ENCODE results near the gene TARP.

The TARP gene

GRCh38 chr7:38306171-38306570 lies 32.7 kb upstream of the TARP start:
- H3K9ac ChIP-seq (ENCODE audit: low read length): no peak overlapping the region
- no peaks in the 10 kb centered on the region for H4K20me1 ChIP-seq (ENCODE audit: insufficient read depth)
- BruUV-seq (replicated peaks): no TSS peak
- H3K36me3 ChIP-seq (ENCODE audit: control insufficient read depth in 1 of 2, insufficient read depth in 2 of 2, low read length in 2 of 2): no peaks in the 10 kb centered on the region
- H3K79me2 ChIP-seq (ENCODE audit: insufficient read depth, low read length): no peaks in the 10 kb centered on the region
- CTCF ChIA-PET: no interaction called here
- no peaks in the 10 kb centered on the region for H3K4me1 ChIP-seq (ENCODE audit: control insufficient read depth in 1 of 2, insufficient read depth in 2 of 2, low read length in 2 of 2)
- TF ChIP-seq ATF3 (IDR thresholded peaks at IDR 0.05) (no peak), SRF (IDR thresholded peaks at IDR 0.05; ENCODE audit: low read depth) (no peak), POLR2A (IDR thresholded peaks at IDR 0.05; ENCODE audit: borderline replicate concordance, extremely low read depth, insufficient read depth, insufficient read length) (no peak), POLR2AphosphoS5 (IDR thresholded peaks at IDR 0.05; ENCODE audit: low read depth, low read length) (no peak)
- RAD21 ChIA-PET (ENCODE audit: low non-redundant PET in 1 of 2, low total read pairs in 2 of 2, uncharacterized antibody in 2 of 2, unreplicated experiment in 2 of 2): no interaction called here
- H3K9me2 ChIP-seq (ENCODE audit: insufficient read depth): no peaks in the 10 kb centered on the region
- H3K27me3 ChIP-seq (ENCODE audit: insufficient read depth, low read length): peaks cover 41% of the 10 kb centered on the region
- H3K9me3 ChIP-seq (ENCODE audit: control insufficient read depth in 1 of 2, insufficient read depth in 1 of 2, low read depth in 1 of 2, low read length in 2 of 2): no peaks in the 10 kb centered on the region
- POLR2A ChIA-PET: no interaction called here
- intact Hi-C loops (cut with micrococcal nuclease): no loop called here
- no peak overlapping the region for H3K4me3 ChIP-seq (replicated peaks in 1 of 2; ENCODE audit: low read depth in 1 of 2, low read length in 2 of 2)
- no peak overlapping the region for H3K4me2 ChIP-seq (ENCODE audit: low read length)
- ATAC-seq (no peak), DNase-seq (ENCODE audit: low read depth, low spot score) (no peak)
- H2AFZ ChIP-seq (ENCODE audit: low read depth, low read length, poor library complexity, severe bottlenecking): no peak overlapping the region
- no peak overlapping the region for H3K27ac ChIP-seq (ENCODE audit: low read depth, low read length)

- intact Hi-C loops (cut with micrococcal nuclease): no loop called here
- no peak overlapping the region for H3K27ac ChIP-seq (ENCODE audit: low read depth, low read length)
- H3K9me2 ChIP-seq (ENCODE audit: insufficient read depth): no peaks in the 10 kb centered on the region
- ChIA-PET CTCF (interaction anchor here (1.4 kb wide), 1 partner anchor 194 kb away, joined by 3 read pairs; no protein-coding TSS in a partner anchor), POLR2A (no interaction called here), RAD21 (ENCODE audit: low non-redundant PET in 1 of 2, low total read pairs in 2 of 2, uncharacterized antibody in 2 of 2, unreplicated experiment in 2 of 2) (no interaction called here)
- peaks cover 29% of the 10 kb centered on the region for H3K27me3 ChIP-seq (ENCODE audit: insufficient read depth, low read length)
- no peaks in the 10 kb centered on the region for H4K20me1 ChIP-seq (ENCODE audit: insufficient read depth)
- no peak overlapping the region for H3K9ac ChIP-seq (ENCODE audit: low read length)
- no peak overlapping the region for H3K4me2 ChIP-seq (ENCODE audit: low read length)
- H3K4me1 ChIP-seq (ENCODE audit: control insufficient read depth in 1 of 2, insufficient read depth in 2 of 2, low read length in 2 of 2): no peaks in the 10 kb centered on the region
- no peaks in the 10 kb centered on the region for H3K36me3 ChIP-seq (ENCODE audit: control insufficient read depth in 1 of 2, insufficient read depth in 2 of 2, low read length in 2 of 2)
- H3K4me3 ChIP-seq (replicated peaks in 1 of 2; ENCODE audit: low read depth in 1 of 2, low read length in 2 of 2): no peak overlapping the region
- ATAC-seq (no peak), DNase-seq (ENCODE audit: low read depth, low spot score) (no peak)
- BruUV-seq (replicated peaks): no TSS peak
- no peak overlapping the region for H2AFZ ChIP-seq (ENCODE audit: low read depth, low read length, poor library complexity, severe bottlenecking)
- no peaks in the 10 kb centered on the region for H3K9me3 ChIP-seq (ENCODE audit: control insufficient read depth in 1 of 2, insufficient read depth in 1 of 2, low read depth in 1 of 2, low read length in 2 of 2)
- no peaks in the 10 kb centered on the region for H3K79me2 ChIP-seq (ENCODE audit: insufficient read depth, low read length)
- TF ChIP-seq CEBPB (IDR thresholded peaks at IDR 0.05; ENCODE audit: low read depth): no peak
- no peak for TF ChIP-seq TCF7L2 (IDR thresholded peaks at IDR 0.05; ENCODE audit: borderline replicate concordance, extremely low read depth, insufficient read depth, insufficient read length)
- no peak for TF ChIP-seq CTCF (IDR thresholded peaks at IDR 0.05 in 2 of 3, conservative IDR thresholded peaks at IDR 0.05 in 1 of 3; ENCODE audit: borderline replicate concordance in 1 of 3, insufficient read depth in 1 of 3, low read depth in 2 of 3, low read length in 2 of 3)
- TF ChIP-seq FOSL1 (IDR thresholded peaks at IDR 0.05; ENCODE audit: low read depth): no peak
- TF ChIP-seq ATF3 (IDR thresholded peaks at IDR 0.05): no peak
- no peak for TF ChIP-seq ZFX (IDR thresholded peaks at IDR 0.05)
- TF ChIP-seq EGR1 (IDR thresholded peaks at IDR 0.05; ENCODE audit: low read depth): no peak
- TF ChIP-seq EZH2phosphoT487 (IDR thresholded peaks at IDR 0.05; ENCODE audit: borderline replicate concordance): no peak
- TF ChIP-seq ELF1 (IDR thresholded peaks at IDR 0.05; ENCODE audit: borderline replicate concordance, low read depth): no peak
- no peak for TF ChIP-seq ZBTB33 (IDR thresholded peaks at IDR 0.05; ENCODE audit: extremely low read depth, insufficient replicate concordance, low read length)
- no peak for TF ChIP-seq MAX (IDR thresholded peaks at IDR 0.05)
- TF ChIP-seq POLR2AphosphoS5 (IDR thresholded peaks at IDR 0.05; ENCODE audit: low read depth, low read length): no peak
- no peak for TF ChIP-seq ZNF274 (IDR thresholded peaks at IDR 0.05; ENCODE audit: low read depth, low read length)
Measured at GRCh38 chr7:38303866-38304265, 30.4 kb upstream of the TARP start.
